Endodermal cell (in vitro differentiated cells): ENCODE results near the gene NPPA. TPM values are rescaled to one million over a fixed set of nuclear protein-coding genes. Genes with fewer than 3 reads are reported as not detected.

Experiments
- DNase-seq: peaks from one replicate; pipeline ENCODE4 v3.0.0-alpha.2; 2017
- H3K27ac ChIP-seq: 2 replicates; pipeline ENCODE4 v1.5.1; 2013; ENCODE audit warnings: mild to moderate bottlenecking, low read depth, low read length, moderate library complexity
- H3K27me3 ChIP-seq: 2 replicates; pipeline ENCODE4 v1.6.1; 2013; ENCODE audit warnings: mild to moderate bottlenecking, low read length, moderate library complexity; ENCODE audit not compliant: insufficient read depth, control insufficient read depth, poor library complexity, severe bottlenecking
- H3K36me3 ChIP-seq: 2 replicates; pipeline ENCODE4 v1.7.0; 2013; ENCODE audit warnings: mild to moderate bottlenecking, low read length, moderate library complexity; ENCODE audit not compliant: control insufficient read depth, insufficient read depth
- H3K4me1 ChIP-seq: one replicate; pipeline ENCODE4 v1.7.0; 2013; ENCODE audit warnings: low read length; ENCODE audit not compliant: control insufficient read depth, insufficient read depth
- H3K4me3 ChIP-seq: 2 replicates; pipeline ENCODE4 v1.5.1; 2013; ENCODE audit warnings: mild to moderate bottlenecking, low read length, moderate library complexity
- H3K9ac ChIP-seq: 2 replicates; pipeline ENCODE4 v1.6.1; 2013; ENCODE audit warnings: mild to moderate bottlenecking, low read length, moderate library complexity; ENCODE audit not compliant: poor library complexity, severe bottlenecking; ENCODE audit errors: extremely low read depth
- H3K9me3 ChIP-seq: 2 replicates; pipeline ENCODE4 v1.6.1; 2013; ENCODE audit warnings: mild to moderate bottlenecking, low read length, moderate library complexity; ENCODE audit not compliant: control insufficient read depth
- H3K27ac Mint-ChIP-seq: 2 replicates; pipeline ENCODE4 v1.8.0; 2020; ENCODE audit warnings: mixed read lengths
- H3K27me3 Mint-ChIP-seq: 2 replicates; pipeline ENCODE4 v1.8.0; 2021; ENCODE audit warnings: mild to moderate bottlenecking, mixed read lengths; ENCODE audit not compliant: insufficient read depth
- H3K36me3 Mint-ChIP-seq: 2 replicates; pipeline ENCODE4 v1.8.0; 2020; ENCODE audit warnings: low read depth, mixed read lengths
- H3K4me1 Mint-ChIP-seq: 2 replicates; pipeline ENCODE4 v1.8.0; 2020; ENCODE audit warnings: mixed read lengths
- H3K4me3 Mint-ChIP-seq: 2 replicates; pipeline ENCODE4 v1.8.0; 2020; ENCODE audit warnings: mild to moderate bottlenecking, moderate library complexity, mixed read lengths
- H3K9me3 Mint-ChIP-seq: 2 replicates; pipeline ENCODE4 v1.8.0; 2020; ENCODE audit warnings: mild to moderate bottlenecking, mixed read lengths
- CTCF ChIP-seq: fragments of 200-600 bp; sonication (generic); conservative IDR thresholded peaks from 2 replicates; pipeline ENCODE4 v1.5.0; 2021; ENCODE audit warnings: antibody characterized with exemption, mild to moderate bottlenecking
- WGBS, 2 experiments: methylation state at CpG; one replicate each; pipeline versions ENCODE4 v1.1.5 to v1.1.7; 2013; ENCODE audit warnings: missing lambda C conversion rate in 2 of 2, mixed read lengths in 1 of 2; ENCODE audit not compliant: insufficient coverage in 1 of 2, insufficient read length in 1 of 2; 5-methylcytosine and 5-hydroxymethylcytosine counted together
- total RNA-seq, 2 donors: library from RNA; stranded (reverse); fragmentation: NEBNext Ultra II Directional in 1 of 2; extraction: Animal tissue kit (Norgen Biotek cat#: 25700) in 1 of 2; gene quantifications; 2 replicates in 1 of 2; 3 replicates in 1 of 2; pipeline ENCODE4 v1.2.1, GENCODE V29; 2021

Gene NPPA
- total RNA-seq, 2 donors from 2014 or later = not detected

DNA sequence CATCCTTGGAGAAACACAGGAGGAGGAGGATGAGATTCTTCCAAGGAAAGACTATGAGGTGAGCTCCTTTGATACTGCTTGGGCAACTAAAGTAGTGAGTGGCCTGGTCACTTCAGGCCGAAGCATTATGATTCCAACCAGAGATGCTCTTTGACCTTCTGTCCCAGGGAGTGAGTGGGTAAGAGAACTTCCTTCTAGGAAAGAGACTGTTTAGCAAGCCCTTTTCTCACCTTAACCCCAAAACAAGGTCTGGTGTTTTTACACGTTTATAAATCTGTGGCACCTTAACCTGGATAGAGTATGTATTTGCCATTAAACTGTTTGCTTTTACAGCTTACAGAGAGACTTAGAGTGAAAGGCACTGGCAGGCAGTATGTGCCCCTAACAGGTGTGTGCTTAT, 40.5 kb downstream of the NPPA start:
- WGBS, 2 experiments = 76 to 80% methylated on average over 1 to 2 of the region's 2 CpGs
- Mint-ChIP-seq H3K4me3 (peak overlapping the region; percentile 97), H3K4me1 (peaks cover 35% of the 10 kb centered on the region), H3K36me3 (peaks cover 32% of the 10 kb centered on the region), H3K9me3 (no peaks in the 10 kb centered on the region), H3K27me3 (no peaks in the 10 kb centered on the region), H3K27ac (no peak overlapping the region)
- DNase-seq = no peak
- no peaks in the 10 kb centered on the region for H3K27me3 ChIP-seq
- peaks cover 47% of the 10 kb centered on the region for H3K36me3 ChIP-seq
- H3K27ac ChIP-seq = no peak overlapping the region
- H3K4me3 ChIP-seq = peak overlapping the region; percentile 98
- H3K4me1 ChIP-seq = peaks cover 18% of the 10 kb centered on the region
- H3K9ac ChIP-seq = peak overlapping the region; percentile 64
- no peak for TF ChIP-seq CTCF
- H3K9me3 ChIP-seq = no peaks in the 10 kb centered on the region

GRCh38 chr1:11806307-11806936, 41.2 kb downstream of the NPPA start:
- Histone ChIP-seq H3K4me1 (peaks cover 18% of the 10 kb centered on the region), H3K4me3 (peak overlapping the region; percentile 98), H3K36me3 (peaks cover 40% of the 10 kb centered on the region), H3K9me3 (no peaks in the 10 kb centered on the region), H3K9ac (peak overlapping the region; percentile 64), H3K27ac (peak overlapping the region; percentile 72), H3K27me3 (no peaks in the 10 kb centered on the region)
- peaks cover 37% of the 10 kb centered on the region for H3K4me1 Mint-ChIP-seq
- peak; percentile 63 for DNase-seq
- peaks cover 26% of the 10 kb centered on the region for H3K36me3 Mint-ChIP-seq
- no peak for TF ChIP-seq CTCF
- H3K9me3 Mint-ChIP-seq = no peaks in the 10 kb centered on the region
- peak overlapping the region; percentile 99 for H3K27ac Mint-ChIP-seq
- 2 to 8% methylated on average over 1 to 20 of the region's 20 CpGs for WGBS, 2 experiments
- H3K4me3 Mint-ChIP-seq = peak overlapping the region; percentile 97
- no peaks in the 10 kb centered on the region for H3K27me3 Mint-ChIP-seq

GRCh38 chr1:11805422-11806306, 41.9 kb downstream of the NPPA start, which contains the start of the genes CLCN6 and MTHFR:
Gene CLCN6, plus strand, starts transcription at chr1:11806191. Its CDS starts 72 bp downstream, at chr1:11806263.
Gene MTHFR, minus strand, starts transcription at chr1:11805964. Its CDS starts 2,848 bp downstream, at chr1:11803116.
- 0 to 1% methylated on average over 21 to 72 of the region's 72 CpGs for WGBS, 2 experiments
- Mint-ChIP-seq H3K36me3 (peaks cover 29% of the 10 kb centered on the region), H3K27ac (peak within 1 kb of the TSS; percentile 99), H3K4me3 (peak within 1 kb of the TSS; percentile 97), H3K27me3 (no peaks in the 10 kb centered on the region), H3K4me1 (peaks cover 37% of the 10 kb centered on the region), H3K9me3 (no peaks in the 10 kb centered on the region)
- peaks cover 37% of the 10 kb centered on the region for H3K36me3 ChIP-seq
- H3K9ac ChIP-seq = peak within 1 kb of the TSS; percentile 84
- peak within 1 kb of the TSS; percentile 72 for H3K27ac ChIP-seq
- no peaks in the 10 kb centered on the region for H3K27me3 ChIP-seq
- peaks cover 18% of the 10 kb centered on the region for H3K4me1 ChIP-seq
- H3K4me3 ChIP-seq = peak within 1 kb of the TSS; percentile 98
- DNase-seq = peak; percentile 100
- no peak for TF ChIP-seq CTCF
- no peaks in the 10 kb centered on the region for H3K9me3 ChIP-seq
